ENCODE data around the gene MSLN.
"Not testable (repeated sequence)": the region's sequence is repeated elsewhere in the genome, so short reads cannot be mapped to it uniquely, and the experiment has no call there.

Gene MSLN

DNA sequence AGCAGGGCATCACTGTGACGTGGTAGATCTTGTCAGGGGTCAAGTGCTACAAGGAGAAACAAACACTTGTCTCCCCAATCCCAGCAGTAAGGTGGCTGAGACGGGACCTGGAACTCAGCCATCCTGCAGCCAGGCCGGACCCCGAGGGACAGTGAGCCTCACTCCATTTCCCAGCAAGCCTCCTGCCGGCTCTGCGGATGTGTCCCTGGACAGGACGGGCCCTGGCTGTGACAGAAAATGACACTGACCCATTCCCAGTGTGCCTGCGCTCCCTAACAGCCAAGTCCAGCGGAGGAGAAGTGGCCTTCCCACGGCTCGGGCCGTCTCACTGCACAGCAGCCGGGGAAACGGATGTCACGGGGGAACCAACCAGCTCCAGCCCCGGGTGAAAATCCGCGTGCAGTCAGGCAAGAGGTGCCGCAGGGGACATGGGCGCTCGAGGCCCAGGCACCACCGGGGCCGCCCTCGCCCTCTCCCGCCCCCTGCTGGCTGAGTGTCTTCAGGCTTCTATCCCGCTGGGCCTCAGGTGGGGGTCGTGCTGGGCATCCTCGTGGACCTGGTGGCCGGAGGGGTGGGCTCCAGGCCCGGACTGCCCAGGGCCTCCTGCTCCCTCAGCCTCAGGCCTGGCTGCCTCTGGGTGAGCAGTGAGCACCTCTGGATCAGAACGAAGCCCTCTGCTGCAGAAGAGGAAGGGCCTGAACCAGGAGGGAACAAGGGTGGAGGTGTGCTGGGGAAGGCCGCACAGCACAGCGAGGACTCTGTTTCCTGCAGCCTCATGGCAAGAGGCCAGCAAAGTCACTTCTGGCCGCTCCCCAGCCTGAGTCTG is 26.9 kb upstream of the MSLN start:
- in situ Hi-C loops (cut with MboI; ENCODE audit: low sequenced_read_pairs) = no loop called here

DNA sequence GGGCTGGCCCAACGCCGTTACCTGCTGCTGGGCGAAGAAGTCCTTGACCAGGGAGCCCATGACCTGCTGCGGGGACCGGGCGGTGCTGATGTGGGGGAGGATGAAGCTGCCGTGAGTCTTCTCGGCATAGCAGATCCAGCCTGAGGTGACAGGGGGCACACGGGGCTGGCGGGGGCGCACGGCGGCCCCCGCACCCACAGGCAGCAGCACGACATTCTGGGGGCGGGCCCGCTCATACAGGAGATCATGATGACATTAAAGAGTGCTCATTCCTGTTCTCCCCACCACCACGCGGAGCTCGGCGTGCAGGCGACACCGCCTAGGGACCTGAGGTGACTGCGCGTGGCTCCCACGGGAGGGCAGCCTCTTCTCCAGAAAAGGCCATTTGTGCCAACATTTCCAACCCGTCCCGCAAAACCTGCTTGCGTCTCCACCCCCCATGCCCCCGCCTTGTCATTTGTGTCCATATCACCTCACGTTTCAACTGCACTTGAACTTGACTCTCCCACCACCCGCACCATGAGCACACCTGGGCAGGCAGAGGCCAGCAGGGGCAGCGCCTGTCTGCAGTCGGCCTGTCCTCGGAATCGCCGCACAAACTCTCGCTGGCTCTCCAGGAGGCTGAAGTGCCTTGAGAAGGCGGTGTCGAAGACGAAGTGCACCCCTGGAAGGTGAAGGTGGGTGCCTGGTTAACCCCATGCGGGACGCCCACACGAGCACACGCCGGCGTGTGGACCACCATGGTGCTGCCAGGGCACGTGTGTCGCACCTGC is 26.1 kb upstream of the MSLN start:
- in situ Hi-C loops (cut with MboI; ENCODE audit: low sequenced_read_pairs) = no loop called here

DNA sequence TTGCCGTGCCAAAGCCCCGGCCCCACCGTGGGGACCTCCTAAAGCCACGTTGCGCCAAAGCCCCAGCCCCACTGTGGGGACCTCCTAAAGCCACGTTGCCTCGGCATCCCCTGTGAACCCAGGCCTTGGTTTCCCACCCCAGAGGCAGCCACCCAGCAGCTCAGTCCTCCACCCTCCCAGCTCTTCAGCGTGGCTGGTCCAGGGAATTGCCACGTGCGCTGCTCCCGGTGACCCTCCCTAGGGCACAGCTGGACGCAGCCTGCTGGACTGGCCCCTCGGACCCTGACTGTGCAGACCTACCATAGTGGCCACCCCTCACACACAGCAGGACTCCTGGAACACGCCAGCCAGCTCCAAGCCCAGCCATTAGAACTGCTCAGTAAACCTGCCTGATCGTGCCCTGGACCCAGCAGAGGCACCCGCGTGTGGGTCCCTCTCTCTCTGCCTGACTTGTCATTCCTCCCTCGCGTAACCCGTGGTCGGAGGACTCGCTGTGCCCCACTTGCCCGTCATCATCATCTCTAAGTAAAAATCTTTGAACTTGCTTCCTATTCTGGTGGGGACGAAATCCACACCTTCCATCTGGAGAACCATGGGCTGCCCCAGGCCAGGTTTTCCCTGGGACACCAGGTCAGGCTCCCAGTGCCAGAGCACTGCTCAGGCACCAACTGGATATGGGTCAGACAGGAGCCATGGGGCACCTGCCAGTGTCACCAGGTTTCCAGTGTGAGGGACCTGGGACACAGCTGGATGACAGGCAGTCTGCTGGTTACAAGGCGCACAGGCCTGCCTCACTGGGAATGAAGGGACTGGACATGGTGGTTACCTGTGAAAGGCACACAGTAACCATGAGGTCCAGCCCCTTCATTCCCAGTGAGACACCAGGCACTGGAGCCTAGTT is 25.3 kb upstream of the MSLN start:
- in situ Hi-C loops (cut with MboI; ENCODE audit: low sequenced_read_pairs) = no loop called here

DNA sequence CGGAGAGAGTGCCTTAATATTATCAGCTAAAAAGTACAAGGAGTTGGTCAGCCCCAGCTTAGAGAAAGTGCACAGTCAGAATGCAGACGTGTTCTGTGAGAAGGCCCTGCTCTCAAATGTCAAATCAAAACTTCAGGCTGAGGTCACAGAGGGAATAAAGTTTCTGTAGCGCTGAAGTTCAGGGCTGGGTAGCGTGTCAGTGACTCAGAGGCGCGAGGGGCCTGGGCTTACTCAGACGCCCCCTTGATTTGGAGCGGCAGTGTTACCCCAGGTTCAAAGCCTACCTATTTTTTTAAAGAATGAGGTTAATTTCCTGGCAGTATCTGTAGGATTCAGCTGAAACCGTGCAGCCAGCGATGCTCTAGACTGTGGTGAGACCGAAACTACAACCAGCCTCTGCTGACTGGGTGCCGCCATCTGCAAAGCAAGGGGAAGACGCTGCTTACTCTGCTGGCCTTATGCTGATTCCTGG is 24.5 kb upstream of the MSLN start:
- in situ Hi-C loops (cut with MboI; ENCODE audit: low sequenced_read_pairs) = no loop called here

DNA sequence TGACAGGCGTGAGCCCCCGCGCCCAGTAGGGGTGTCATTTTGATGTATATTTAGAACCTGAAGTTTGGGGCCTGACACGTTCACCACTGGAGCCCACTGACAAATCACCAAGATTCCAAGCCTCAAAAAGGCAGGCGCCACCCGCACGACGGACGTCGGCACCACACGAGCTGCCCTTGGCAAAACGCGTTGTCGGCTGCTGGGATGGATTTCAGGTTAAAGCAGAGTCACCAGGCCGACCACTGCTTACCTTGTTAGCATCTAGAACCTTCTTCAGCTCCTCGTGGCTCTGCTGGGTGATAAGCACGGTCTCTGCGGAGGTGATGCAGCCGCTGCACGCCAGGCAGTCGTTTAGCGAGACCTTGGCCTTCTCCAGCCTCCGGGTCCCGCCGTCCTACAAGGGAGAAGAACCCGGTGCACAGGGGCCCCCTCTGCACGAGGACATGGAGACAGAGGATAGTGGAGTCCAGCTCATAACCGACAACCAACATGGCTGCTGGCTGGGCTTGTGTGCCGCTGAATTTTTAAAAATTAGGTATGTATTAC is 23.5 kb upstream of the MSLN start:
- in situ Hi-C loops (cut with MboI; ENCODE audit: low sequenced_read_pairs) = no loop called here

DNA sequence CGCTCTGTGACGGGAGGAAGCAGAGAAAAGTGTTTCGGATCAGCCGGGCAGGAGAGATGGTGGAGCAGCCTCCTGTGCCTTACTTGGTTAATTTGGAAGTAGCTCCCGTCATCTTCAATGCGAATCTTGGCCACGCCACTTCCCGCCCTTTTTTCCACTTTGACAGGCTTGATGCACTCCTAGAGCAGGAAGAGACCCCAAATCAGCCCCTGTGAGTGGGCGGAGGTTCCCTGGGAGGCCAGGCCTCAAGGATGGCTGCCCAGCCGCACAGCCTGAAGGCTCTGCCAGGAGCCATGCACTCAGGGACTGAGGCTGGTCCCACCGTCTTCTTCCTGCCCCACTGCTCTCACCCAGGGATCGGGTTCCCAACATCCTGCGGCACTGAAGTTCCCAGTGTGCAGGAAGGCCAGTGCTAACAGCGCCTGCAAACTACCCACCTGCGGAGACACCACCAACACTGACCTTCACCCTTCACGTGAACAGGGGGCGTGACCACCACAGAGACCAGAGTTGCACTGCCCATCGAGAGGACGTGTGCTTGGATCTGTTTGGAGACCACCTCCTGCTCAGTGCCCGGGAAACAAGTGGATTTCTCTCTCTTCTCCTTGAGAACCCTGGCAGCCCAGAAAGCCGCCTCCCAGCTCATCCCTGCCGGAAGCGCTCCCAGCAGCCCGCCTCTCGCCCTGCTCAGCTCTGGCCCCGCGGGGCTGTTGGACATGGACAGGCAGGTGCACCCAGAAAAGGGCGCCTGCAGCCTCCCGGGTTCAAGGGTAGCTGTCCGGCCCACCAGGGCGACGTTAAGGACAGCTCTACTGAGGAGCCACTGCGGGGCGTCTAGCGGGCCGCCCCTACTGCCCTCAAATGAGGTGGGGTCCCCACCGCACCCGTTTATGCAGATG is 20.7 kb upstream of the MSLN start:
- in situ Hi-C loops (cut with MboI; ENCODE audit: low sequenced_read_pairs) = no loop called here

DNA sequence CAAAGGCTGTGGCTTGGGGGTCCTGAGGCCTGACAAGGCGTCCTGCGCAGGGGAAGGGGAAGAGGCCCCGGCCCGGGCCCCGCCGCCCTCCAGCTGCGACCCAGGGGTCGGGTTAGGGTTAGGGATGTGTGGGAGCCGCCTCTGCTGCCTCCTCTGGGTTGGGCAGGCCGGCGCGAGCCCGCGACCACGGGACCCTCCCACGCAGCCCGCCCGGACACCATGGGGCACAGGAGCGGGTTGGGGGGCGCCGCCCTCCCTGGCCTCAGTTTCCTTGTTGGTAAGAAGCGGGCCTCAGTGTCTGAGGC is 20.1 kb upstream of the MSLN start:
- in situ Hi-C loops (cut with MboI; ENCODE audit: low sequenced_read_pairs) = no loop called here

DNA sequence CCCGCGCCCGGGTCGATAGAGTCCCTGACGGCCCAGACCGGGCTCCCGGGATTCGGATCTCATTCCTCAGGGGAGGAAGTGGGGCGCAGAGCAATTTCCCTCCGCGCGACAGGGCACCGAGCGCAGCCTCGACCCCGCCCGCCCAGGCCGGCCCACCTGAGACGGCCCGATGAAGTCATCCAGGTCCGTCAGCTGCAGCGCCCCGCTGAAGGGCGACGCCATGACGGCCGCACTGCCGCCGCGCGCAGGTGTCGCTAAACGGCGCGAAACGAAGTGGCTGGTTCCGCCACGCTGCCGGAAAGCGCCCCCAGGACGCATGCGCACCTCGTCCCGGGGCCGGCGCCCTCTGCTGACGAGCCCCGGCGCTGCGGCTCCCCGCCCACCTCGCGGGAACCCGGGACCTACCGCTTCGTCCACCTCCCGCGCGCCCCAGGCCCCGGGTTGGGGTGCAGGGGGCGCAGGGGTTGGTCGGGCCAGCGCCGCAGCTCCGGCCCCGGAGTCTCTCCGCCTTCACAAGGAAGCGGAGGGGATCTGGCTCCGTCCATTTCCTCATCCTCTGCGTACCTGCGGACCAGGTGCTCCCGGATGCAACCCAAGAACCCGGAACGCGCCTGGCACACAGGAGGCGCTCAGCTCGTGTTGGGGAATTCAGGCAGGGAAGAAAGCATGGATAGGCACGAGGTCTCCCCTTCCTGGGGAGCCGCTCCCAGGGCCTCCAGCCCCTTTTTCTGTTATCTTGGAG is 19.6 kb upstream of the MSLN start, which contains the start of gene CIAO3:
CIAO3 (minus strand) TSS at position 234 of the 742 bp plus-strand sequence; CDS start at position 222, 12 bp downstream.
- in situ Hi-C loops (cut with MboI; ENCODE audit: low sequenced_read_pairs) = no loop called here

DNA sequence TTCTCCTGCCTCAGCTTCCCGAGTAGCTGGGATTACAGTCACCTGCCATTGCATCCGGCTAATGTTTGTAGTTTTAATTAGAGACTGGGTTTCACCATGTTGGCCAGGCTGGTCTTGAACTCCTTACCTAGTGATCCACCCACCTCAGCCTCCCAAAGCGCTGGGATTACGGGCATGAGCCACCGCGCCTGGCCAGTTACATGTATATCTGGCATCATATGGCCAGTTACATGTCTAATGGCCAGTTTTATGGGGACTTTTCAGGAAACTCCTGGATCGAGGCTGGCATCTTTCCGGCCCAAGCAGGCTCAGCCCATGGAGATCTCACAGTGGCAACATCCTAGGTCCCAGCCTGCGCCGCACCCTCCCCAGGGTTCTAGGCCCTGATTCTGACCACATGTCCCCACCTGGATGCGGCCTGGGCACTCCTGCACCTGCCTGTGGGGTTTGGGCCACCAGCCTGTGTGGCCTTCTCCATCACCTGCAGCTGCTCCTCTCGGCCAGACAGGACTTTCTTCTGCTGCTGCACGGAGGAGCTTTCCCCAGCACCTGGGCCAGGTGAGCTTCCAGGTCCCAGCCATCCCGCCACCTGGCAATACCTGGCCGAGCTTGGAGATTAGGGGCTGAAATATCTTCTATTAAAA is 18.4 kb upstream of the MSLN start:
- in situ Hi-C loops (cut with MboI; ENCODE audit: low sequenced_read_pairs) = no loop called here

DNA sequence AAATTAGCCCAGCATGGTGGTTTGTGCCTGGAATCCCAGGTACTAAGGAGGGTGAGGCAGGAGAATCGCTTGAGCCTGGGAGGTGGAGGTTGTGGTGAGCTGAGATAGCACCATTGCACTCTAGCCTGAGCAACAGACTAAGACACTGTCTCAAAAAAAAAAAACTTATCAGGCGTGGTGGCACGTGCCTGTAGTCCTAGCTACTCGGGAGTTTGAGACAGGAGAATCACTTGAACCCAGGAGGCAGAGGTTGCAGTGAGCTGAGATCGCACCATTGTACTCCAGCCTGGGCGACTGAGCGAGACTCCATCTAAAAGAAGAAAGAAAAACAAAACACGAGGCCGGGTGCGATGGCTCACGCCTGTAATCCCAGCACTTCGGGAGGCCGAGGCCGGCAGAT is 17.6 kb upstream of the MSLN start:
- in situ Hi-C loops (cut with MboI; ENCODE audit: low sequenced_read_pairs) = not testable (repeated sequence)

DNA sequence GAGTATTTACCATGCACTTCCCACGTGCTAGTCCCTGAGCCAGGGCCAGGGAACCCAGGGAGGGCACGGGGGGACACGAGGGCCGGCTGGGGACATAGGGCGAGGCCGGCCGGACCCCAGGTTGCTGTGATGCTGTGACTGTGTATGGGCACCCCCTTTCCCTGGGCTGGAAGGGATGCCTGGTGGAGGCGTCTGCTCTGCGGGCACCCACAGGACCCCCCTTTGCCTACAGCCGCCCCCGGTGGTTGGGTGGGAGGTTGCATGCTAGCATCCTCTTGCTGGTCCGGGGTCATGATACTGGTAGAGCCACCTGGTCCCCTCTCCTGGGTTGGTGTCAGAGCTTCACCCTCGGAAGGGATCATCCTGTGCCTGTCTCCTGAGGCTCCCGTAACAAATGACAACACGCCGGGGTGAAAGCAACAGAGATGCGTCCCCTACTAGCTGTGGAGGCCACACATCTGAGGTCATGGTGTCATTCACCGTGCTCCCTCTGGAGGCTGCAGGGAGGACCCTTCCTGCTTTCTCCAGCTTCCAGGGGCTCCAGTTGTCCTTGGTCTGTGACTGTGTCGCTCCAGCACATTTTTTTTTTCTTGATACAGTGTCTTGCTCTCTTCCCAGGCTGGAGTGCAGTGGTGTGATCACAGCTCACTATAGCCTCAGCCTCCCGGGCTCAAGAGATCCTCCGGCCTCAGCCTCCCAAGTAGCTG is 16.6 kb upstream of the MSLN start:
- in situ Hi-C loops (cut with MboI; ENCODE audit: low sequenced_read_pairs) = no loop called here

DNA sequence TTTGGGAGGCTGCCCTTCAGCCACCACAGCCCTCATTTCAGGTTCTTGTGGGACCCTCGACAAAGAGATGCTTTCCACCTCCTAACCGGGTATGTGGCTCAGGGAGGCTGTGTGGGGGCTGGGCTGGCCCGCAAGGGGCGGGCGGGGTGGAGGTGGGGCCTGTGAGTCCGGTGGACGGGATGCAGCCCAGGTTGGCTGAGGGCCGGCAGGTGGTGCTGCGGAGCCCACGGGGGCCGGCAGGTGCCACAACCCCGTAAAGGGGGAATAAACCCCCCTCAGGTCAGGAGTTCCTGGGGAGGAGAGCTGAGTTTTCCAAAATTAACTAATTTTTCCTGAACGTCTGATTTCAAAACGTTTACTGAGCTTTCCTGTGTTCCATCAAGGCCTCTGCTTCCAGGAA is 14.8 kb upstream of the MSLN start:
- in situ Hi-C loops (cut with MboI; ENCODE audit: low sequenced_read_pairs) = no loop called here

DNA sequence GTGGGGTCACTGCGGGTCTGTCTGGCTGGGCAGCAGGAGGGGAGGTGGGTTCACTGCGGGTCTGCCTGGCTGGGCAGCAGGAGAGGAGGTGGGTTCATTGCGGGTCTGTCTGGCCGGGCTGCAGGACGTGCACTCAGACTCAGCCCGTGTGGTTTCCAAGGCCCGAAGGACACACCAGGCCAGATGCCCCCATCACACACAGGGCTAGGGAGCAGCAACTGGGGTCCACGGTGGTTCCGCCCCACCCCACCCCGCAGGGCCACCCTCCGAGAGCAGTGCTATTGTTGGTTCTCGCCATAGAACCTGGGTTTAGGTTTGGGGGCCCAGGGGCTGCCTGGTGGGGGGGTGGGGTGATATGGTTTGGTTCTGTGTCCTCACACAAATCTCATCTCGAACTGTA is 13.9 kb upstream of the MSLN start:
- in situ Hi-C loops (cut with MboI; ENCODE audit: low sequenced_read_pairs) = no loop called here

DNA sequence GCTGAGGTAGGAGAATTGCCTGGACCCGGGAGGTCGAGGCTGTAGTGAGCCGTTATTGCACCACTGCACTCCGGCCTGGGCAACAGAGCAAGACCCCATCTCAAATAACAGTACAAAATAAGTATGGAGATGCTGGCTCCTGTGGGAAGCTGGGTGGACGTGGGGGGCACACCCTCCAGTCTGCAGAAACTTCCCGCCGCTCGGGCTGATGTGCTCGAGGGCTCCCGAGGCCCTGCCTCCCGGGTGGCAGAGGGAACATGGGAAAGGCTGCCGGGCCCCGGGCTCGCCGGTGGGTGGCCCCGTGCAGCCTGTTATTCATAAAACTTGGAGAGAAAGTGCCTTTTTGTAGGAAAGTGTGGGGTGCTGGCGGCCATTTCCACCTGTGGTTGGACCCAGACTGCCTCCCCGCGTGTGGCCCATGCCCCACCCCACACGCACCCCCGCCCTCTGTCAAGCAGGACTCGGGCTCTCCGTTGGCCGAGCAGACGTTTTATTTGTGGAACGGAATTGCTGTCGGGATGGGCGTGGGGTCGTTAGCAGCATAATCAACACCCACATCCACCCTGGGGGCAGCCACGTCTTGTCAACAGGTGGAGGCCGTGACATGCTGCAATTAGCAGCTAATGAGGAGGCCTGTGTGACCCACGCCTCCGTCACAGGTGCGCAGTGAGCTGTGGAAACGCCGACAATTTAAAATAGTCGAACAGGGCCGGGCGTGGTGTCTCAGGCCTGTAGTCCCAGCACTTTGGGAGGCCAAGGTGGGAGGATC is 12.4 kb upstream of the MSLN start:
- in situ Hi-C loops (cut with MboI; ENCODE audit: low sequenced_read_pairs) = no loop called here

DNA sequence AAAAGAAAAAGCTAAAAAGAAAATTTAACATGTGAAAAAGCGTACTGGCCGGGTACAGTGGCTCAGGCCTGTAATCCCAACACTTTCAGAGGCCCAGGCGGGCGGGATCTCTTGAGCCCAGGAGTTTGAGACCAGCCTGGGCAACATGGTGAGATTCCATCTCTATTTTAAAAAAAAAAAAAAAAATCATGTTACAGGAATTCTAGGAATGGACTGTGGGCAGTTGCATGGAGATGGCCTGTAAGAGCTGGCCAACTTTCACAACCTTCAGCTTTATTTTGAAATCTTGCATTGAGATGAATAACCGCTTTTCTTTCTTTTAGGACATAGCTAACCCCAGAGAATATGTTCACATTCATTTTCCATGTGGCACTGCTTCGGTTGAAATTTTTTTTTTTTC is 11.5 kb upstream of the MSLN start:
- in situ Hi-C loops (cut with MboI; ENCODE audit: low sequenced_read_pairs) = no loop called here

DNA sequence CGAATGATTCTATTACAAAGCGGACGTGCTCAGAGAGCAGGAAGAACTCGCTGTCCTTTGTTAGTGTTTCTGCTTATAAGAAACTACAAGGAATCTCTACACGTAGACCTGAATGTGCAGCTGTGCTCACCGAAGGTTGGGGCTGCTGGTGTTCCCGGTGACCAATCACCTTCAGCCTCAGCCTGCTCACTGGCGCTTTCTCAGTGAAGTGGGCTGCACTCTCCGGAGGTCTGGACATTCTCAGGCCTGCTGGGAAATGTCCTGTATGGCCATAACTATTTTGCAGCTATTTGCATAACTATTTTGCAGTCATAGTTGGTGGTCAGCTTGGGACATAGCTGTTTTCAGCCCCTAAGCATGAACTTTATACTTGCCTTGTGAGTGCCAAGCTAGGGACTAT is 10.0 kb upstream of the MSLN start:
- in situ Hi-C loops (cut with MboI; ENCODE audit: low sequenced_read_pairs) = no loop called here
